ENCODE measurements around the gene RIC1. TPM values are rescaled to one million over a fixed set of nuclear protein-coding genes. Genes with fewer than 3 reads are reported as not detected.

The RIC1 gene
- total and polyA plus RNA-seq, 2 of the 8 experiments (the other 6 are each of a cell fraction or from before 2014, with no cell fraction given), result 10.7 to 24.5 TPM

DNA sequence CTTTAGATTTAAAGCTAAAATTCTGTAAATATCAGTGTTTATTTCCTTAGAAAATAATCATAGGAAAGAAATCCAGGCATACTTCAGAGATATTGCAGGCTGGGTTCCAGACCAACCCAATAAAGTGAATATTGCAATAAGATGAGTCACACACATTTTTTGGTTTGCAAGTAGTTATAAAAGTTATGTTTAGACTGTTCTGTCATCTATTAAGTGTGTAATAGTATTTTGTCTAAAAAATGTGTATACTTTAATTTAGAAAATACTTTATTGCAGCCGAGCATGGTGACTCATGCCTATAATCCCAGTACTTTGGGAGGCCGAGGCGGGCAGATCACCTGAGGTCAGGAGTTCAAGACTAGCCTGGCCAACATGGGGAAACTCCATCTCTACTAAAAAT is 6.9 kb upstream of the RIC1 start:
- Histone ChIP-seq H2BK12ac (ENCODE audit: low read depth, low read length) (no peak overlapping the region), H3K18ac (ENCODE audit: extremely low read depth, low read length) (no peak overlapping the region), H3K79me1 (ENCODE audit: low read depth, low read length) (no peaks in the 10 kb centered on the region; the same call in 1 of the 2 replicates), H3K79me2 (ENCODE audit: control insufficient read depth in 1 of 2, insufficient read depth in 2 of 2, low read length in 2 of 2) (no peaks in the 10 kb centered on the region), H2BK5ac (ENCODE audit: low read depth, low read length) (no peak overlapping the region), H4K20me1 (replicated peaks in 1 of 2; ENCODE audit: control insufficient read depth in 1 of 2, insufficient read depth in 2 of 2, low read length in 2 of 2) (no peaks in the 10 kb centered on the region), H3K36me3 (ENCODE audit: control insufficient read depth in 2 of 4, insufficient read depth in 4 of 4, low read length in 3 of 4) (no peaks in the 10 kb centered on the region), H3K4me3 (ENCODE audit: extremely low read depth in 1 of 4, insufficient read depth in 2 of 4, low read depth in 3 of 4, low read length in 4 of 4) (no peak overlapping the region), H2BK15ac (ENCODE audit: low read length) (no peak overlapping the region), H3K27me3 (replicated peaks in 1 of 4; ENCODE audit: control insufficient read depth in 3 of 4, extremely low read depth in 1 of 4, insufficient read depth in 3 of 4, low read length in 3 of 4) (no peaks in the 10 kb centered on the region), H3K9me3 (ENCODE audit: insufficient read depth in 2 of 2, low read depth in 1 of 2, low read length in 1 of 2) (no peaks in the 10 kb centered on the region), H3K56ac (replicated peaks; ENCODE audit: insufficient read length, low read depth, low read length) (no peak overlapping the region), H4K8ac (ENCODE audit: extremely low read depth, insufficient read depth, low read length) (no peak overlapping the region), H2BK120ac (replicated peaks; ENCODE audit: low read depth, low read length) (no peak overlapping the region), H2AK5ac (ENCODE audit: low read depth, low read length) (no peak overlapping the region), H3K23me2 (ENCODE audit: low read depth, low read length) (no peaks in the 10 kb centered on the region), H3K27ac (ENCODE audit: low read depth, low read length) (no peak overlapping the region), H3K4me1 (replicated peaks in 1 of 4; ENCODE audit: control insufficient read depth in 3 of 4, insufficient read depth in 4 of 4, low read length in 3 of 4) (no peaks in the 10 kb centered on the region), H3K23ac (ENCODE audit: insufficient read length) (no peak overlapping the region), H3K4ac (replicated peaks; ENCODE audit: insufficient read length, low read depth, low read length) (no peak overlapping the region), H3K14ac (ENCODE audit: insufficient read length) (no peak overlapping the region), H4K5ac (ENCODE audit: insufficient read length, low read depth, low read length) (no peak overlapping the region), H3K9ac (replicated peaks in 1 of 4; ENCODE audit: extremely low read depth in 1 of 4, low read depth in 3 of 4, low read length in 3 of 4) (no peak overlapping the region), H2BK20ac (ENCODE audit: low read length) (no peak overlapping the region), H3K4me2 (ENCODE audit: insufficient read depth in 1 of 2, low read depth in 2 of 2, low read length in 2 of 2) (no peak overlapping the region), H2AFZ (ENCODE audit: low read length) (no peak overlapping the region), H4K91ac (replicated peaks; ENCODE audit: insufficient read length, low read length) (no peak overlapping the region)
- POLR2A ChIA-PET (ENCODE audit: partially characterized antibody), result no interaction called here
- FAIRE-seq, result no peak
- CTCF ChIA-PET (ENCODE audit: partially characterized antibody), result interaction anchor here (2.1 kb wide), 1 partner anchor 22 kb away, joined by 8 read pairs; no protein-coding TSS in a partner anchor
- WGBS, 2 experiments (ENCODE audit: extremely low coverage in 1 of 2, insufficient coverage in 1 of 2, insufficient read length in 1 of 2, insufficient replicate concordance in 2 of 2, low coverage in 1 of 2, low lambda C conversion rate in 2 of 2, missing lambda C conversion rate in 1 of 2), result 97% methylated on average over 3 of the region's 3 CpGs; no CpG with 5 or more reads in 1 of the 2 experiments
- no peak for DNase-seq (ENCODE audit: low read depth in 1 of 2, low spot score in 2 of 2)
- TF ChIP-seq FOSL1 (IDR thresholded peaks at IDR 0.05; ENCODE audit: insufficient read depth, low read depth, low read length) (no peak), TCF12 (IDR thresholded peaks at IDR 0.05; ENCODE audit: low read depth, low read length) (no peak), KDM5A (IDR thresholded peaks at IDR 0.05; ENCODE audit: low read length) (no peak), PHF8 (conservative IDR thresholded peaks at IDR 0.05; ENCODE audit: low read depth, low read length) (no peak)
